WTC11 (cell line): Measurements from ENCODE around the gene ITIH5. TPM values are rescaled to one million over a fixed set of nuclear protein-coding genes. Genes with fewer than 3 reads are reported as not detected.
"Not testable (repeated sequence)": the region's sequence is repeated elsewhere in the genome, so short reads cannot be mapped to it uniquely, and the experiment has no call there.

Experiments
- ATAC-seq: fragments of 200-7000 bp; cut with Tn5 transposase; 2 replicates; pipeline ENCODE4 v1.10.0; 2021; ENCODE audit warnings: mild to moderate bottlenecking, moderate library complexity
- CTCF ChIA-PET: fragments of 300-600 bp; sonication (Branson Sonifier 250); formaldehyde crosslinking; loops from one replicate; lab custom pipeline; 2021; ENCODE audit warnings: antibody characterized with exemption; lab: Charles Lee
- POLR2A ChIA-PET: fragments of 350-600 bp; sonication (Branson Sonifier 250); formaldehyde crosslinking; loops from one replicate; lab custom pipeline; 2021; ENCODE audit warnings: antibody characterized with exemption; lab: Charles Lee
- DNase-seq: peaks from one replicate; pipeline ENCODE4 v3.0.0; 2021; ENCODE audit warnings: low spot score
- H3K27ac Mint-ChIP-seq: 2 replicates; pipeline ENCODE4 v1.8.0; 2021; ENCODE audit warnings: mixed read lengths
- H3K27me3 Mint-ChIP-seq: 2 replicates; pipeline ENCODE4 v1.8.0; 2021; ENCODE audit warnings: low read depth, mild to moderate bottlenecking, moderate library complexity, mixed read lengths
- H3K36me3 Mint-ChIP-seq: 2 replicates; pipeline ENCODE4 v1.8.0; 2021; ENCODE audit warnings: mixed read lengths
- H3K4me1 Mint-ChIP-seq: 2 replicates; pipeline ENCODE4 v1.8.0; 2022; ENCODE audit warnings: mixed read lengths
- H3K4me3 Mint-ChIP-seq: 2 replicates; pipeline ENCODE4 v1.8.0; 2021; ENCODE audit warnings: mild to moderate bottlenecking, moderate library complexity, mixed read lengths
- H3K9me3 Mint-ChIP-seq: 2 replicates; pipeline ENCODE4 v1.8.0; 2021; ENCODE audit warnings: mixed read lengths
- FOXK1 ChIP-seq: sonication (generic); formaldehyde crosslinking; IDR thresholded peaks from 2 replicates; pipeline ENCODE4 v1.8.0; 2022; ENCODE audit warnings: mild to moderate bottlenecking, moderate library complexity, missing genetic modification reagents
- MYBL2 ChIP-seq: sonication (generic); formaldehyde crosslinking; IDR thresholded peaks from 2 replicates; pipeline ENCODE4 v1.8.1; 2023; ENCODE audit warnings: mild to moderate bottlenecking, moderate library complexity, missing genetic modification reagents
- NFE2L1 ChIP-seq: sonication (generic); formaldehyde crosslinking; IDR thresholded peaks from 2 replicates; pipeline ENCODE4 v1.8.1; 2023; ENCODE audit warnings: missing genetic modification reagents
- NFYB ChIP-seq: sonication (generic); formaldehyde crosslinking; conservative IDR thresholded peaks from 2 replicates; pipeline ENCODE4 v1.8.0; 2022; ENCODE audit warnings: low read depth, missing genetic modification reagents
- RORB ChIP-seq: fragments of 250-450 bp; sonication (Bioruptor Pico); IDR thresholded peaks from 2 replicates; pipeline ENCODE4 v1.9.0; 2021; ENCODE audit warnings: mild to moderate bottlenecking
- total RNA-seq: library from RNA; stranded (reverse); gene quantifications from 3 replicates; pipeline ENCODE4 v1.2.3, GENCODE V29; 2021
- TF ChIP-seq, protein P1 (sequence below): sonication (generic); formaldehyde crosslinking; IDR thresholded peaks from 2 replicates; pipeline ENCODE4 v1.8.1; 2022; ENCODE audit warnings: low read depth, mild to moderate bottlenecking, moderate library complexity, missing genetic modification reagents, borderline replicate concordance
- TF ChIP-seq, protein P2 (sequence below): sonication (generic); formaldehyde crosslinking; IDR thresholded peaks from 2 replicates; pipeline ENCODE4 v1.8.0; 2022; ENCODE audit warnings: mild to moderate bottlenecking, missing genetic modification reagents
- TF ChIP-seq, protein P3 (sequence below): sonication (generic); formaldehyde crosslinking; IDR thresholded peaks from 2 replicates; pipeline ENCODE4 v1.8.1; 2022; ENCODE audit warnings: missing genetic modification reagents, borderline replicate concordance
- TF ChIP-seq, protein P4 (sequence below): fragments of 250-450 bp; sonication (Bioruptor Pico); IDR thresholded peaks from 2 replicates; pipeline ENCODE4 v2.1.2; 2022; ENCODE audit warnings: mild to moderate bottlenecking, moderate library complexity
- TF ChIP-seq, protein P5 (sequence below): sonication (generic); formaldehyde crosslinking; IDR thresholded peaks from 2 replicates; pipeline ENCODE4 v1.8.1; 2023; ENCODE audit warnings: mild to moderate bottlenecking, missing genetic modification reagents, moderate library complexity
- TF ChIP-seq, protein P6 (sequence below): sonication (generic); formaldehyde crosslinking; IDR thresholded peaks from 2 replicates; pipeline ENCODE4 v1.8.0; 2022; ENCODE audit warnings: mild to moderate bottlenecking, missing genetic modification reagents

ITIH5 gene
- total RNA-seq, 1 experiment from 2014 or later: 3.1 TPM

DNA sequence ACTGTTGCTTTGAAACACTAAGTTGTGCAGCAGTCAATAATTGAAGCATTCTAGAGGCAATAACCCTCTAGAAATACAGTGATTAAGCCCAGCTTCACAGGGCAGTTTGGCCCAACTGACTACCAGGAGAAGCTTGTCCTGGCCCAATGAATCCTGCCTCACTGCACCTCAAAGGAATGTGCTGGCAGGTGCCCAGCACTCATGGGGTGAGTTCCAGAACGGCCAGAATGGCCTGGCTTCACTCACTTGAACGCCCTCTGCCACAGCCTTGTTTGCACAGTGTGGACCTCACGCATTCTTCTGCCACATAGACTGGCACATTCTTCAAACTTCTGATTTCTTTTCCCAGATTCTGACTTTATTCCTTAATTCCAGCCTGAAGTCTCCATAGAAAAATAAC is 29.8 kb upstream of the ITIH5 start:
- Mint-ChIP-seq H3K4me3 (no peak overlapping the region), H3K27me3 (no peaks in the 10 kb centered on the region; the same call in 1 of the 2 replicates), H3K9me3 (peaks cover 28% of the 10 kb centered on the region), H3K4me1 (no peaks in the 10 kb centered on the region), H3K36me3 (peaks cover 18% of the 10 kb centered on the region), H3K27ac (no peak overlapping the region)
- no peak for ATAC-seq
- DNase-seq: no peak
- TF ChIP-seq MYBL2 (CRISPR knock-in tag): no peak
- TF ChIP-seq, protein P1, sequence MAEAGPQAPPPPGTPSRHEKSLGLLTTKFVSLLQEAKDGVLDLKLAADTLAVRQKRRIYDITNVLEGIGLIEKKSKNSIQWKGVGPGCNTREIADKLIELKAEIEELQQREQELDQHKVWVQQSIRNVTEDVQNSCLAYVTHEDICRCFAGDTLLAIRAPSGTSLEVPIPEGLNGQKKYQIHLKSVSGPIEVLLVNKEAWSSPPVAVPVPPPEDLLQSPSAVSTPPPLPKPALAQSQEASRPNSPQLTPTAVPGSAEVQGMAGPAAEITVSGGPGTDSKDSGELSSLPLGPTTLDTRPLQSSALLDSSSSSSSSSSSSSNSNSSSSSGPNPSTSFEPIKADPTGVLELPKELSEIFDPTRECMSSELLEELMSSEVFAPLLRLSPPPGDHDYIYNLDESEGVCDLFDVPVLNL: no peak
- TF ChIP-seq, protein P2, sequence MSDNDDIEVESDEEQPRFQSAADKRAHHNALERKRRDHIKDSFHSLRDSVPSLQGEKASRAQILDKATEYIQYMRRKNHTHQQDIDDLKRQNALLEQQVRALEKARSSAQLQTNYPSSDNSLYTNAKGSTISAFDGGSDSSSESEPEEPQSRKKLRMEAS (CRISPR knock-in tag): no peak
- TF ChIP-seq, protein P3, sequence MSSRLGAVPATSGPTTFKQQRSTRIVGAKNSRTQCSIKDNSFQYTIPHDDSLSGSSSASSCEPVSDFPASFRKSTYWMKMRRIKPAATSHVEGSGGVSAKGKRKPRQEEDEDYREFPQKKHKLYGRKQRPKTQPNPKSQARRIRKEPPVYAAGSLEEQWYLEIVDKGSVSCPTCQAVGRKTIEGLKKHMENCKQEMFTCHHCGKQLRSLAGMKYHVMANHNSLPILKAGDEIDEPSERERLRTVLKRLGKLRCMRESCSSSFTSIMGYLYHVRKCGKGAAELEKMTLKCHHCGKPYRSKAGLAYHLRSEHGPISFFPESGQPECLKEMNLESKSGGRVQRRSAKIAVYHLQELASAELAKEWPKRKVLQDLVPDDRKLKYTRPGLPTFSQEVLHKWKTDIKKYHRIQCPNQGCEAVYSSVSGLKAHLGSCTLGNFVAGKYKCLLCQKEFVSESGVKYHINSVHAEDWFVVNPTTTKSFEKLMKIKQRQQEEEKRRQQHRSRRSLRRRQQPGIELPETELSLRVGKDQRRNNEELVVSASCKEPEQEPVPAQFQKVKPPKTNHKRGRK: no peak
- TF ChIP-seq RORB (CRISPR knock-in tag): no peak
- TF ChIP-seq, protein P4, sequence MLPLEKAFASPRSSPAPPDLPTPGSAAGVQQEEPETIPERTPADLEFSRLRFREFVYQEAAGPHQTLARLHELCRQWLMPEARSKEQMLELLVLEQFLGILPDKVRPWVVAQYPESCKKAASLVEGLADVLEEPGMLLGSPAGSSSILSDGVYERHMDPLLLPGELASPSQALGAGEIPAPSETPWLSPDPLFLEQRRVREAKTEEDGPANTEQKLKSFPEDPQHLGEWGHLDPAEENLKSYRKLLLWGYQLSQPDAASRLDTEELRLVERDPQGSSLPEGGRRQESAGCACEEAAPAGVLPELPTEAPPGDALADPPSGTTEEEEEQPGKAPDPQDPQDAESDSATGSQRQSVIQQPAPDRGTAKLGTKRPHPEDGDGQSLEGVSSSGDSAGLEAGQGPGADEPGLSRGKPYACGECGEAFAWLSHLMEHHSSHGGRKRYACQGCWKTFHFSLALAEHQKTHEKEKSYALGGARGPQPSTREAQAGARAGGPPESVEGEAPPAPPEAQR (CRISPR knock-in tag): no peak
- TF ChIP-seq FOXK1: no peak
- TF ChIP-seq NFYB (CRISPR knock-in tag): no peak
- TF ChIP-seq, protein P5, sequence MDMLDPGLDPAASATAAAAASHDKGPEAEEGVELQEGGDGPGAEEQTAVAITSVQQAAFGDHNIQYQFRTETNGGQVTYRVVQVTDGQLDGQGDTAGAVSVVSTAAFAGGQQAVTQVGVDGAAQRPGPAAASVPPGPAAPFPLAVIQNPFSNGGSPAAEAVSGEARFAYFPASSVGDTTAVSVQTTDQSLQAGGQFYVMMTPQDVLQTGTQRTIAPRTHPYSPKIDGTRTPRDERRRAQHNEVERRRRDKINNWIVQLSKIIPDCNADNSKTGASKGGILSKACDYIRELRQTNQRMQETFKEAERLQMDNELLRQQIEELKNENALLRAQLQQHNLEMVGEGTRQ: no peak
- TF ChIP-seq, protein P6, sequence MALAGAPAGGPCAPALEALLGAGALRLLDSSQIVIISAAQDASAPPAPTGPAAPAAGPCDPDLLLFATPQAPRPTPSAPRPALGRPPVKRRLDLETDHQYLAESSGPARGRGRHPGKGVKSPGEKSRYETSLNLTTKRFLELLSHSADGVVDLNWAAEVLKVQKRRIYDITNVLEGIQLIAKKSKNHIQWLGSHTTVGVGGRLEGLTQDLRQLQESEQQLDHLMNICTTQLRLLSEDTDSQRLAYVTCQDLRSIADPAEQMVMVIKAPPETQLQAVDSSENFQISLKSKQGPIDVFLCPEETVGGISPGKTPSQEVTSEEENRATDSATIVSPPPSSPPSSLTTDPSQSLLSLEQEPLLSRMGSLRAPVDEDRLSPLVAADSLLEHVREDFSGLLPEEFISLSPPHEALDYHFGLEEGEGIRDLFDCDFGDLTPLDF (CRISPR knock-in tag): no peak
- TF ChIP-seq NFE2L1 (CRISPR knock-in tag): no peak
- ChIA-PET CTCF (interaction anchor here (3.1 kb wide), 1 partner anchor 9 kb away, joined by 12 read pairs; no protein-coding TSS in a partner anchor), POLR2A (no interaction called here)

DNA sequence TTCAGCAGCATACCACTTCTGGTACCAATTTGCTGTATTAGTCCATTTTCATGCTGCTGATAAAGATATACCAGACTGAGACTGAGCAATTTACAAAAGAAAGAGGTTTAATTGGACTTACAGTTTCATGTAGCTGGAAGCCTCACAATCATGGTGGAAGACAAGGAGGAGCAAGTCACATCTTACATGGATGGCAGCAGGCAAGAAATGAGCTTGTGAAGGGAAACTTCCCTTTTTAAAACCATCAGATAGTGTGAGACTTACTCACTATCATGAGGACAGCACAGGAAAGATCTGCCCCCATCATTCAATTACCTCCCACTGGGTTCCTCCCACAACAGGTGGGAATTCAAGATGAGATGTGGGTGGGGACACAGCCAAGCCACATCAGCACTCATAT is 26.4 kb upstream of the ITIH5 start:
- H3K27me3 Mint-ChIP-seq, H3K4me3 Mint-ChIP-seq, POLR2A ChIA-PET, H3K4me1 Mint-ChIP-seq, H3K27ac Mint-ChIP-seq, DNase-seq, ATAC-seq: not testable (repeated sequence)
- CTCF ChIA-PET: interaction anchor here (1.3 kb wide), 1 partner anchor 168 kb away, joined by 4 read pairs; no protein-coding TSS in a partner anchor
- Mint-ChIP-seq H3K9me3 (peaks cover 56% of the 10 kb centered on the region), H3K36me3 (peaks cover 36% of the 10 kb centered on the region)

DNA sequence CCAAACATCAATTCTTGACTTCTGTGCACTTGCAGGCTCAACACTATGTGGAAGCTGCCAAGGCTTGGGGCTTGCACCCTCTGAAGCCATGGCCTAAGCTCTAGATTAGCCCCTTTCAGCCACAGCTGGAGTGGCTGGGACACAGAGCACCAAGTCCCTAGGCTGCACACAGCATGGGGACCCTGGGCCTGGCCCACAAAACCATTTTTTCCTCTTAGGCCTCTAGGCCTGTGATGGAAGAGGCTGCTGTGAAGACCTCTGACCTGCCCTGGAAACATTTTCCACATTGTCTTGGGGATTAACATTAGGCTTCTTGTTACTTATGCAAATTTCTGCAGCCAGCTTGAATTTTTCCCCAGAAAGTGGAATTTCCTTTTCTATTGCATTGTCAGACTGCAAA is 25.6 kb upstream of the ITIH5 start:
- H3K4me3 Mint-ChIP-seq, H3K27me3 Mint-ChIP-seq, POLR2A ChIA-PET, DNase-seq, H3K27ac Mint-ChIP-seq, H3K4me1 Mint-ChIP-seq, ATAC-seq: not testable (repeated sequence)
- Mint-ChIP-seq H3K9me3 (peaks cover 56% of the 10 kb centered on the region), H3K36me3 (peaks cover 36% of the 10 kb centered on the region)
- CTCF ChIA-PET: interaction anchor here (1.3 kb wide), 1 partner anchor 167 kb away, joined by 4 read pairs; no protein-coding TSS in a partner anchor

DNA sequence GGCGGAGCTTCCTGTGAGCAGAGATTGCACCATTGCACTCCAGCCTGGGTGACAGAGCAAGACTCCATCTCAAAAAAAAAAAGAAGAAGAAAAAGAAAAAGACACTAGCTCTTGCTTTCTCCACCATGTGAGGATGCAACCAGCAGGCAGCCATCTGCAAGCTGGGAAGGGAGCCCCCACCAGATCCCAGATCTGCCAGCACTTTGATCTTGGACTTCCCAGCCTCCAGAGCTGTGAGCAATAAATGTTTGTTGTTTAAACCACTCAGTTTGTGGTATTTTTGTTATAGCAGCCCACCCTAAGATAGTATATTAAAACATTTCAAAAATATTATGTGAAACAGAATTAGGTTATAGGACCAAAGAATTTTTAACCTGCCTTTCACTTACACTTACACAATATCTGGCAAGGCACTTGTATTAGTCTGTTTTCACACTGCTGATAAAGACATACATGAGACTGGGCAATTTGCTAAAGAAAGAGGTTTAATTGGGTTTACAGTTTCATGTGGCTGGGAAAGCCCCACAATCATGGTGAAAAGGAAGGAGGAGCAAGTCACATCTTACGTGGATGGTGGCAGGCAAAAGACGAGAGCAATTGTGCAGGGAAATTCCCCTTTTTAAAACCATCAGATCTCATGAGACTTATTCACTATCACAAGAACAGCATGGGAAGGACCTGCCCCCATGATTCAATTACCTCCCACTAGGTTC is 24.3 kb upstream of the ITIH5 start:
- not testable (repeated sequence) for ATAC-seq, H3K4me1 Mint-ChIP-seq, H3K27me3 Mint-ChIP-seq

More for the DNA sequence above, 24.3 kb upstream of the ITIH5 start:
- Mint-ChIP-seq H3K36me3 (peaks cover 36% of the 10 kb centered on the region), H3K9me3 (peaks cover 56% of the 10 kb centered on the region)
- DNase-seq, H3K27ac Mint-ChIP-seq, H3K4me3 Mint-ChIP-seq, POLR2A ChIA-PET, CTCF ChIA-PET: not testable (repeated sequence)
